ENCODE results near the gene ACSBG1. TPM values are rescaled to one million over a fixed set of nuclear protein-coding genes. Genes with fewer than 3 reads are reported as not detected.

The ACSBG1 gene
- total and polyA plus RNA-seq, 2 of the 8 experiments (the other 6 are each of a cell fraction or from before 2014, with no cell fraction given) = 5.4 to 7.1 TPM

- H3K79me1 ChIP-seq (ENCODE audit: low read depth, low read length) = no peaks in the 10 kb centered on the region
- CTCF ChIA-PET (ENCODE audit: partially characterized antibody) = interaction anchor here (0.7 to 1.7 kb wide), 7 partner anchors 22 to 85 kb away, joined by 3 to 8 read pairs (median 3); partner anchors contain the start of gene CIB2
- TF ChIP-seq BRCA1 (IDR thresholded peaks at IDR 0.05; ENCODE audit: low read depth, low read length) (no peak), HDAC2 (IDR thresholded peaks at IDR 0.05; ENCODE audit: borderline replicate concordance in 1 of 2, low read depth in 2 of 2, low read length in 2 of 2) (no peak), JUND (IDR thresholded peaks at IDR 0.05; ENCODE audit: low read length) (no peak), BACH1 (IDR thresholded peaks at IDR 0.05; ENCODE audit: low read length) (no peak), EGR1 (IDR thresholded peaks at IDR 0.05; ENCODE audit: borderline replicate concordance, low read depth, low read length) (no peak), SAP30 (IDR thresholded peaks at IDR 0.05; ENCODE audit: insufficient read depth, insufficient replicate concordance, low read length) (no peak), RAD21 (IDR thresholded peaks at IDR 0.05 in 1 of 2, conservative IDR thresholded peaks at IDR 0.05 in 1 of 2; ENCODE audit: low read depth in 2 of 2, low read length in 2 of 2) (no peak), HDAC6 (IDR thresholded peaks at IDR 0.05; ENCODE audit: low read depth, low read length) (no peak), CHD1 (IDR thresholded peaks at IDR 0.05; ENCODE audit: low read depth, low read length) (no peak), SRF (IDR thresholded peaks at IDR 0.05; ENCODE audit: low read depth, low read length) (no peak), ZNF274 (IDR thresholded peaks at IDR 0.05; ENCODE audit: borderline replicate concordance, extremely low read depth, low read length) (no peak), KDM1A (IDR thresholded peaks at IDR 0.05; ENCODE audit: borderline replicate concordance, low read length) (no peak), TAF7 (optimal IDR thresholded peaks at IDR 0.05; ENCODE audit: borderline replicate concordance, low read depth, low read length) (no peak)
Observed at GRCh38 chr15:78155355-78155939, 78.9 kb downstream of the ACSBG1 start.

More at GRCh38 chr15:78155355-78155939, 78.9 kb downstream of the ACSBG1 start:
- H2BK5ac ChIP-seq (ENCODE audit: low read depth, low read length) = no peak overlapping the region
- H2AFZ ChIP-seq (ENCODE audit: low read length) = no peak overlapping the region
- POLR2A ChIA-PET (ENCODE audit: partially characterized antibody) = no interaction called here
- H2BK120ac ChIP-seq (replicated peaks; ENCODE audit: low read depth, low read length) = no peak overlapping the region
- no peaks in the 10 kb centered on the region for H3K9me3 ChIP-seq (ENCODE audit: insufficient read depth in 2 of 2, low read depth in 1 of 2, low read length in 1 of 2)
- peaks cover 0 to 5% (median 1%) of the 10 kb centered on the region in 4 experiments; a peak in 2 of 8 replicates for H3K36me3 ChIP-seq (ENCODE audit: control insufficient read depth in 2 of 4, insufficient read depth in 4 of 4, low read length in 3 of 4)
- H4K8ac ChIP-seq (ENCODE audit: extremely low read depth, insufficient read depth, low read length) = no peak overlapping the region
- no peak overlapping the region for H3K9ac ChIP-seq (replicated peaks in 1 of 4; ENCODE audit: extremely low read depth in 1 of 4, low read depth in 3 of 4, low read length in 3 of 4)
- H3K4me3 ChIP-seq (ENCODE audit: extremely low read depth in 1 of 4, insufficient read depth in 2 of 4, low read depth in 3 of 4, low read length in 4 of 4) = no peak overlapping the region
- no peak overlapping the region for H2BK12ac ChIP-seq (ENCODE audit: low read depth, low read length)
- H3K14ac ChIP-seq (ENCODE audit: insufficient read length) = no peak overlapping the region
- H3K27ac ChIP-seq (ENCODE audit: low read depth, low read length) = no peak overlapping the region
- H3K23me2 ChIP-seq (ENCODE audit: low read depth, low read length) = no peaks in the 10 kb centered on the region
- no peak overlapping the region for H2BK20ac ChIP-seq (ENCODE audit: low read length)
- DNase-seq (ENCODE audit: low read depth in 1 of 2, low spot score in 2 of 2) = no peak
- H3K23ac ChIP-seq (ENCODE audit: insufficient read length) = no peak overlapping the region
- no peak overlapping the region for H3K18ac ChIP-seq (ENCODE audit: extremely low read depth, low read length)
- H3K56ac ChIP-seq (replicated peaks; ENCODE audit: insufficient read length, low read depth, low read length) = no peak overlapping the region
- H3K4ac ChIP-seq (replicated peaks; ENCODE audit: insufficient read length, low read depth, low read length) = no peak overlapping the region
- peaks cover 0 to 1% of the 10 kb centered on the region in 2 experiments for H4K20me1 ChIP-seq (replicated peaks in 1 of 2; ENCODE audit: control insufficient read depth in 1 of 2, insufficient read depth in 2 of 2, low read length in 2 of 2)
- H4K91ac ChIP-seq (replicated peaks; ENCODE audit: insufficient read length, low read length) = no peak overlapping the region
- H3K4me1 ChIP-seq (replicated peaks in 1 of 4; ENCODE audit: control insufficient read depth in 3 of 4, insufficient read depth in 4 of 4, low read length in 3 of 4) = peaks cover 0 to 4% (median 0%) of the 10 kb centered on the region in 4 experiments; a peak in 2 of 7 replicates
- no peak overlapping the region for H3K4me2 ChIP-seq (ENCODE audit: insufficient read depth in 1 of 2, low read depth in 2 of 2, low read length in 2 of 2)
- no peak for FAIRE-seq
- H4K5ac ChIP-seq (ENCODE audit: insufficient read length, low read depth, low read length) = no peak overlapping the region
- H3K27me3 ChIP-seq (replicated peaks in 1 of 4; ENCODE audit: control insufficient read depth in 3 of 4, extremely low read depth in 1 of 4, insufficient read depth in 3 of 4, low read length in 3 of 4) = no peaks in the 10 kb centered on the region
- no peak overlapping the region for H2AK5ac ChIP-seq (ENCODE audit: low read depth, low read length)
- no peak overlapping the region for H2BK15ac ChIP-seq (ENCODE audit: low read length)
- WGBS, 2 experiments (ENCODE audit: extremely low coverage in 1 of 2, insufficient coverage in 1 of 2, insufficient read length in 1 of 2, insufficient replicate concordance in 2 of 2, low coverage in 1 of 2, low lambda C conversion rate in 2 of 2, missing lambda C conversion rate in 1 of 2) = 89% methylated on average over 4 of the region's 4 CpGs; no CpG with 5 or more reads in 1 of the 2 experiments
- no peaks in the 10 kb centered on the region for H3K79me2 ChIP-seq (ENCODE audit: control insufficient read depth in 1 of 2, insufficient read depth in 2 of 2, low read length in 2 of 2)

Data from H1 (cell line).